Calu3 (cell line): ENCODE results near the gene SOAT1. TPM values are rescaled to one million over a fixed set of nuclear protein-coding genes. Genes with fewer than 3 reads are reported as not detected.

Source experiments
- BruUV-seq: library from RNA; stranded (reverse); fragments of 400-500 nt; replicated peaks from 2 replicates; lab custom pipeline; 2021; lab: Mats Ljungman, UMichigan
- CTCF ChIA-PET: fragments of 300-600 bp; sonication (Branson Sonifier 250); formaldehyde crosslinking; loops from one replicate; lab custom pipeline; 2022; ENCODE audit warnings: antibody characterized with exemption; lab: Charles Lee
- DNase-seq: peaks from one replicate; pipeline ENCODE4 v3.0.0; 2022
- H3K27ac Mint-ChIP-seq: one replicate; pipeline ENCODE4 v1.8.0; 2022; ENCODE audit warnings: mixed read lengths; ENCODE audit not compliant: unreplicated experiment
- H3K27me3 Mint-ChIP-seq: one replicate; pipeline ENCODE4 v1.8.0; 2022; ENCODE audit warnings: mixed read lengths; ENCODE audit not compliant: unreplicated experiment
- H3K36me3 Mint-ChIP-seq: one replicate; pipeline ENCODE4 v1.8.0; 2022; ENCODE audit warnings: mild to moderate bottlenecking, moderate library complexity, mixed read lengths; ENCODE audit not compliant: insufficient read depth, unreplicated experiment
- H3K4me1 Mint-ChIP-seq: one replicate; pipeline ENCODE4 v1.8.0; 2022; ENCODE audit warnings: mild to moderate bottlenecking, low read depth, mixed read lengths; ENCODE audit not compliant: unreplicated experiment
- H3K4me3 Mint-ChIP-seq: one replicate; pipeline ENCODE4 v1.8.0; 2022; ENCODE audit warnings: mild to moderate bottlenecking, low read depth, moderate library complexity, mixed read lengths; ENCODE audit not compliant: unreplicated experiment
- H3K9me3 Mint-ChIP-seq: one replicate; pipeline ENCODE4 v1.8.0; 2022; ENCODE audit warnings: low read depth, mixed read lengths; ENCODE audit not compliant: unreplicated experiment
- intact Hi-C: fragments of 100-400 bp; cut with micrococcal nuclease; formaldehyde crosslinking; loops from one replicate; pipeline ENCODE4 v1.10.0; 2022; ENCODE audit not compliant: unreplicated experiment
- total RNA-seq: library from RNA; stranded (reverse); gene quantifications from 2 replicates; pipeline ENCODE4 v1.2.3, GENCODE V29; 2022
- TF ChIP-seq, protein P1 (sequence below): fragments of 200-600 bp; IDR thresholded peaks from one replicate; pipeline ENCODE4 v1.8.0; 2022; ENCODE audit warnings: antibody characterized with exemption; ENCODE audit not compliant: unreplicated experiment

Gene SOAT1
- total RNA-seq, 1 experiment from 2014 or later: 190 TPM

DNA sequence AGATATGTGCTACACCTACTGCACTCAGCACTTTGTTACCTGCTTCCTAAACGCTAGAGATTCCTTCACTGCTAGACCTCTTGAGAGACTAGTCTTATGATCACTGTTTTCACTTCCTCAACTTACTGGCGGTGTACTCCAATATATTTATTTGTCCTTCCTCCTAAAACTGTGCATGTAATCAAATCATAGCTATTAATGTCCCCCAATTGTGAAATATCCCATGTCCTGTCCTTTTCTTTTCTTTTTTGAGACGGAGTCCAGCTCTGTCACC, 3.4 kb downstream of the SOAT1 start:
- H3K27me3 Mint-ChIP-seq: no peaks in the 10 kb centered on the region

DNA sequence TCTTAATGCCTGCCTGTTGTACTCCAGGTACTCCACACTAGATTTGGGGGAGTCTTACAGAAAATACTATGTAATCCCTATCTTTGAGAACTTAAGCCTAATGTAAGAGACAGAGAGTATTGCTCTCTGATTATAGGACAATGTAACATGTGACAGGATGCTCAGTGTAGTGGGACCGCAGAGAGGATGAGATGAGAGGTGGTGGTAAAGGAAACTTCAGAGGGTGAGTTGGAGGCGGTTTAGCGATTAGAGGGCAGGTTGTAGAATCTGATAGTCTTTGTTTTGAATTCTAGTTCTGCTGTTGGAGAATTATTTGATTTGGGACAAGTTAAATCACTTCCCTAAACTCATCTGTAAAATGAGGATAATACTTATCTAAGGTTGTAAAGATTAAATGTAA, 5.4 kb downstream of the SOAT1 start:
- DNase-seq: no peak
- peaks cover 57% of the 10 kb centered on the region for H3K36me3 Mint-ChIP-seq
- H3K9me3 Mint-ChIP-seq: no peaks in the 10 kb centered on the region
- H3K27ac Mint-ChIP-seq: peak overlapping the region; percentile 13
- H3K27me3 Mint-ChIP-seq: no peaks in the 10 kb centered on the region
- BruUV-seq: no TSS peak
- intact Hi-C loops: loop anchor here (5.0 kb wide), 1 partner anchor 33 kb away; no protein-coding TSS in a partner anchor
- peak overlapping the region; percentile 4 for H3K4me3 Mint-ChIP-seq
- CTCF ChIA-PET: no interaction called here
- peaks cover 54% of the 10 kb centered on the region for H3K4me1 Mint-ChIP-seq
- TF ChIP-seq, protein P1, sequence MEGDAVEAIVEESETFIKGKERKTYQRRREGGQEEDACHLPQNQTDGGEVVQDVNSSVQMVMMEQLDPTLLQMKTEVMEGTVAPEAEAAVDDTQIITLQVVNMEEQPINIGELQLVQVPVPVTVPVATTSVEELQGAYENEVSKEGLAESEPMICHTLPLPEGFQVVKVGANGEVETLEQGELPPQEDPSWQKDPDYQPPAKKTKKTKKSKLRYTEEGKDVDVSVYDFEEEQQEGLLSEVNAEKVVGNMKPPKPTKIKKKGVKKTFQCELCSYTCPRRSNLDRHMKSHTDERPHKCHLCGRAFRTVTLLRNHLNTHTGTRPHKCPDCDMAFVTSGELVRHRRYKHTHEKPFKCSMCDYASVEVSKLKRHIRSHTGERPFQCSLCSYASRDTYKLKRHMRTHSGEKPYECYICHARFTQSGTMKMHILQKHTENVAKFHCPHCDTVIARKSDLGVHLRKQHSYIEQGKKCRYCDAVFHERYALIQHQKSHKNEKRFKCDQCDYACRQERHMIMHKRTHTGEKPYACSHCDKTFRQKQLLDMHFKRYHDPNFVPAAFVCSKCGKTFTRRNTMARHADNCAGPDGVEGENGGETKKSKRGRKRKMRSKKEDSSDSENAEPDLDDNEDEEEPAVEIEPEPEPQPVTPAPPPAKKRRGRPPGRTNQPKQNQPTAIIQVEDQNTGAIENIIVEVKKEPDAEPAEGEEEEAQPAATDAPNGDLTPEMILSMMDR: no peak

More for the DNA sequence above, 3.4 kb downstream of the SOAT1 start:
- Mint-ChIP-seq H3K9me3 (no peaks in the 10 kb centered on the region), H3K4me1 (peaks cover 59% of the 10 kb centered on the region), H3K27ac (peak overlapping the region; percentile 36), H3K4me3 (peak overlapping the region; percentile 99), H3K36me3 (peaks cover 49% of the 10 kb centered on the region)
- TF ChIP-seq, protein P1: no peak
- no peak for DNase-seq
- intact Hi-C loops: loop anchor here (2.0 to 5.0 kb wide), 2 partner anchors 14 to 35 kb away; no protein-coding TSS in a partner anchor
- CTCF ChIA-PET: no interaction called here
- BruUV-seq: no TSS peak

DNA sequence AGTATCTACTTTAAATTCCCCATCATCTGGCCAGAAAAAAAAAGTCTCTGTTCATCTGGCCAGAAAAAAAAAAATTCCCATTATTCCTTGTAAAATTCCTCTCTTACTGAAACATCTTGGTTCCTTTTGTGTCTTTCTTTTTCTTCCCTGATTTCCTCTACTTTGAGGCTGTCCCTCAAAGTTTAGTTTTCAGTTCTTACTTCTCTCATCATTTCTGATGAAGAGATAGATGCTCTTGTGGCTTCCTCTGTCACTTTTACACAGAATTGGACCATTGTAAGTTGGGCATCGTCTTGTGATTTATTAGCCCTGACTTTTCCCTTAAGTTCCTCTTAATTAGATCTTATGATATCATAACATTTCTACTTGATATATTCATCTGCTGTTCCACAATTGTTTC, 6.5 kb downstream of the SOAT1 start:
- Mint-ChIP-seq H3K4me1 (peaks cover 60% of the 10 kb centered on the region), H3K27me3 (no peaks in the 10 kb centered on the region), H3K36me3 (peaks cover 54% of the 10 kb centered on the region), H3K27ac (peak overlapping the region; percentile 73), H3K4me3 (no peak overlapping the region), H3K9me3 (no peaks in the 10 kb centered on the region)
- DNase-seq: no peak
- intact Hi-C loops: no loop called here
- BruUV-seq: no TSS peak
- CTCF ChIA-PET: interaction anchor here (0.7 kb wide), 1 partner anchor 282 kb away, joined by 4 read pairs; no protein-coding TSS in a partner anchor
- TF ChIP-seq, protein P1: no peak

DNA sequence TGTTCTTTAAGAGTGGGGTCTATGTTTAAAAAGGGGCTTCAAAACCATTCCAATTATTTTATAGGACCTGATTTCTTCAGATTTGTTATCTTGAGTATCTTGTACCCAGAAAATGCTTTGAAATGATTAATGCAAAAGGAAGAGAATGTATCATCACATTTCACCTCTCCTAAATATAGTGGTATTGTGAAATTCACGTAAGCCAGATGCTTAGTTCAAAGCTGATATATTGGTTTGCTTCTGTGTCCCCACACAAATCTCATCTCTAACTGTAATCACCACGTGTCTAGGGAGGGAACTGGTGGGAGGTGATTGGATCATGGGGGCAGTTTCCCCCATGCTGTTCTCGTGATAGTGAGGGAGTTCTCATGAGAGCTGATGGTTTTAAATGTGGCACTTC, 8.5 kb downstream of the SOAT1 start:
- TF ChIP-seq, protein P1: no peak
- no TSS peak for BruUV-seq
- H3K36me3 Mint-ChIP-seq: peaks cover 48% of the 10 kb centered on the region
- intact Hi-C loops: no loop called here
- no peak overlapping the region for H3K4me3 Mint-ChIP-seq
- CTCF ChIA-PET: no interaction called here
- no peaks in the 10 kb centered on the region for H3K9me3 Mint-ChIP-seq
- no peaks in the 10 kb centered on the region for H3K27me3 Mint-ChIP-seq
- DNase-seq: no peak
- peak overlapping the region; percentile 13 for H3K27ac Mint-ChIP-seq
- H3K4me1 Mint-ChIP-seq: peaks cover 55% of the 10 kb centered on the region
